22Rv1 (cell line): ENCODE measurements around the gene CNTN2.

Experiments
- H3K27ac ChIP-seq: fragments of 450-650 bp; 2 replicates; pipeline ENCODE4 v1.5.1; 2017
- ZFX ChIP-seq: fragments of 450-650 bp; IDR thresholded peaks from 2 replicates; pipeline ENCODE4 v1.6.1; 2017; ENCODE audit warnings: antibody characterized with exemption, borderline replicate concordance
- TF ChIP-seq, protein P1 (sequence below): fragments of 450-650 bp; IDR thresholded peaks from 2 replicates; pipeline ENCODE4 v1.5.1; 2017; ENCODE audit warnings: mild to moderate bottlenecking

CNTN2 gene

GRCh38 chr1:205098242-205098641 lies 55.2 kb downstream of the CNTN2 start:
- no peak overlapping the region for H3K27ac ChIP-seq
- no peak for TF ChIP-seq ZFX
- TF ChIP-seq, protein P1, sequence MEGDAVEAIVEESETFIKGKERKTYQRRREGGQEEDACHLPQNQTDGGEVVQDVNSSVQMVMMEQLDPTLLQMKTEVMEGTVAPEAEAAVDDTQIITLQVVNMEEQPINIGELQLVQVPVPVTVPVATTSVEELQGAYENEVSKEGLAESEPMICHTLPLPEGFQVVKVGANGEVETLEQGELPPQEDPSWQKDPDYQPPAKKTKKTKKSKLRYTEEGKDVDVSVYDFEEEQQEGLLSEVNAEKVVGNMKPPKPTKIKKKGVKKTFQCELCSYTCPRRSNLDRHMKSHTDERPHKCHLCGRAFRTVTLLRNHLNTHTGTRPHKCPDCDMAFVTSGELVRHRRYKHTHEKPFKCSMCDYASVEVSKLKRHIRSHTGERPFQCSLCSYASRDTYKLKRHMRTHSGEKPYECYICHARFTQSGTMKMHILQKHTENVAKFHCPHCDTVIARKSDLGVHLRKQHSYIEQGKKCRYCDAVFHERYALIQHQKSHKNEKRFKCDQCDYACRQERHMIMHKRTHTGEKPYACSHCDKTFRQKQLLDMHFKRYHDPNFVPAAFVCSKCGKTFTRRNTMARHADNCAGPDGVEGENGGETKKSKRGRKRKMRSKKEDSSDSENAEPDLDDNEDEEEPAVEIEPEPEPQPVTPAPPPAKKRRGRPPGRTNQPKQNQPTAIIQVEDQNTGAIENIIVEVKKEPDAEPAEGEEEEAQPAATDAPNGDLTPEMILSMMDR = no peak

- H3K27ac ChIP-seq = no peak overlapping the region
- TF ChIP-seq ZFX = no peak
- TF ChIP-seq, protein P1 = no peak
Measured at GRCh38 chr1:205102404-205102803, 59.4 kb downstream of the CNTN2 start.

DNA sequence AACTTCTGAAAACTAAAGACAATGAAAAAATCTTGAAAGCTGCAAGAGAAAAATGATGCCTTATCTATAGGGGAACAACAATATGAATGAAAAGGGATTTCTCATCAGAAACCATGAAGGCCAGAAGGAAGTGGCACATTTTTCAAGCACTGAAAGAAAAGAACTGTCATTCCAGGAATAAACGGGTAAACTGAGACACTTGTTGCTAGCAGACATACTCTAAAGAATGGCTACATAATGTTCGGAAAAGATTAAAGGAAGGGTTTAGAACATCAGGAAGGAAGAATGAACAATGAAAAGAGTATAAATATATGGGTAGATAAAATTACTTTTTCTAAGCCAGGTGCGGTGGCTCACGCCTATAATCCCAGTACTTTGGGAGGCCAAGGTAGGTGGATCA lies 64.3 kb downstream of the CNTN2 start:
- no peak overlapping the region for H3K27ac ChIP-seq
- TF ChIP-seq, protein P1 = no peak
- no peak for TF ChIP-seq ZFX

DNA sequence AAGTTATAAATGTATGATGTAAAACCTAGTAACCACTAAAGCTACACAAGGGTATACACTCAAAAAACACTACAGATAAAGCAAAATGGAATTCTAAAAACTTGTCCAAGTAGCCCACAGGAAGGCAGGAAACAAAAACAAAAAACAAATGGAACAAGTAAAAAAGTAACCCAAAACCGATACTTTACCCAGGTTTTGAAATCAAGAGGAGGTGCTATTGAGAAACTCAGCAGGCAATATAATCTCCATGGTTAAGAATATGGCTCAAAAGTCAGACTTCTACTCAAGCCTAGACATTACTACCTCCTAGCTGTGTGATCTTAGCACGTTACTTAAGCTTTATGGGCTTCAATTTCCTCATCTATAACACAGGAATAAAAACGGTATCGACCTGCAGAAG lies 65.5 kb downstream of the CNTN2 start:
- no peak for TF ChIP-seq ZFX
- TF ChIP-seq, protein P1 = no peak
- no peak overlapping the region for H3K27ac ChIP-seq

GRCh38 chr1:205109269-205109668 lies 66.3 kb downstream of the CNTN2 start:
- TF ChIP-seq ZFX = no peak
- TF ChIP-seq, protein P1 = no peak
- H3K27ac ChIP-seq = no peak overlapping the region

GRCh38 chr1:205109711-205110110 lies 66.7 kb downstream of the CNTN2 start:
- no peak overlapping the region for H3K27ac ChIP-seq
- TF ChIP-seq, protein P1 = no peak
- TF ChIP-seq ZFX = no peak

DNA sequence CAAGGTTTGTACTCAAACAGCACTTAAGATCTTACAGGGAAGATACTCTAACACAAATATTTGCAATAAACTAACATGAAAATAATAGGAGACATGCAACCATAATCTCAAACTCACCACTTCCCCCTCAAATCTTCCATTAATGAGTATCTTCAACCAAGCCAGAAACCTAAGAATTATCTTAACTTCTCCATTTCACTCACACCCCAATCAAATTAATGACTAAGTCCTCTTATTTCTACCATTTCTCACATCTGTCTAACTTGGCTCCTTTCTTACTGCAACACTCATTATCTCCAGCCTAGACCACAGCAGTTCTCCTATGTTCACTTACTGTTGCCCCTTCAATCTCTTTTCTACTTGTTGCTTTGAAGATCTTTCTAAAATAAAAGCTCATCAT lies 68.3 kb downstream of the CNTN2 start:
- TF ChIP-seq, protein P1 = no peak
- no peak for TF ChIP-seq ZFX
- H3K27ac ChIP-seq = no peak overlapping the region
